LNCAP (cell line): ENCODE results near the gene SIPA1.

Experiments used
- TF ChIP-seq, protein P1 (sequence below): fragments of 450-650 bp; IDR thresholded peaks from 2 replicates; pipeline ENCODE4 v1.5.1; 2017; ENCODE audit warnings: mild to moderate bottlenecking

SIPA1 gene

DNA sequence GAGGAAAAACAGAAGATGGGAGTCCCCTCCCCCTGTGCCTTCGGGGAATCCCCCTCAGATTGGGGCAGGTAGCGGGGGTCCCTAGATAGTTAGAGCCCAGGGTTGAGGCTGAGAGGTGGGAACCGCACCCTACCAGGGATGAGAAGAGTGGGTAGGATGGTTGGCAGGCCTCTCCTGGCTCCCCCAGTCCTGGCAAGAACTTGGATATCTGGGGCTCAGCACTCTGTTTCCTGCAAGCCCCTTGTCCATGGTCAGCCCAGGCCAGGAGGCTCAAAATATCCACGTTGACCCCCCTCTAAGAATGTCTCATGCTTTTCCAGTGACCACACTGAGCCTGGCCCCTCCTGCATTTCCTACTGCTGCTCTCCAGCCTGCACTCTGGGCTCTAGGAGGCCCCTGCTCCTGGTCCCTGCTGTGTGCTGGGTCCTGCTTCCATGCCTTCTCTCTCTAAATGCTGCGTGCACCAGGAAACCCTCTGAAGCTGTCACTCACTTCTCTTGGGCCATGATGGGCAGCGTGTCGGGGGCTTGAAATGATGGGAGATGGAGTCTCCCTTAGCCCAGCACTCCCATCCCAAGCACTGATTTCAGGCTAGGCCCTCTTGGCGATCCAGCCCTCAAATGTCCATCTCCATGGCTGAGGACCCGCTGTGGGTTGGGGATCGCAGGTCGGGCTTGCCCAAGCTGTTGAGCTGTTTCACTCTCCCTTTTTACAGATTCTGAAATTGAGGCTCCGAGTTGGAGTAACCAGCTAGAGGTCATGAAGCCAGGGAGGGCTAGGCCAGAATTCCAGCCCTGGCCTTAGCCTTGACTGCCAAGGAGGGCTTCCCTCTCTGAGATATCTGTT is 25.9 kb upstream of the SIPA1 start:
- TF ChIP-seq, protein P1, sequence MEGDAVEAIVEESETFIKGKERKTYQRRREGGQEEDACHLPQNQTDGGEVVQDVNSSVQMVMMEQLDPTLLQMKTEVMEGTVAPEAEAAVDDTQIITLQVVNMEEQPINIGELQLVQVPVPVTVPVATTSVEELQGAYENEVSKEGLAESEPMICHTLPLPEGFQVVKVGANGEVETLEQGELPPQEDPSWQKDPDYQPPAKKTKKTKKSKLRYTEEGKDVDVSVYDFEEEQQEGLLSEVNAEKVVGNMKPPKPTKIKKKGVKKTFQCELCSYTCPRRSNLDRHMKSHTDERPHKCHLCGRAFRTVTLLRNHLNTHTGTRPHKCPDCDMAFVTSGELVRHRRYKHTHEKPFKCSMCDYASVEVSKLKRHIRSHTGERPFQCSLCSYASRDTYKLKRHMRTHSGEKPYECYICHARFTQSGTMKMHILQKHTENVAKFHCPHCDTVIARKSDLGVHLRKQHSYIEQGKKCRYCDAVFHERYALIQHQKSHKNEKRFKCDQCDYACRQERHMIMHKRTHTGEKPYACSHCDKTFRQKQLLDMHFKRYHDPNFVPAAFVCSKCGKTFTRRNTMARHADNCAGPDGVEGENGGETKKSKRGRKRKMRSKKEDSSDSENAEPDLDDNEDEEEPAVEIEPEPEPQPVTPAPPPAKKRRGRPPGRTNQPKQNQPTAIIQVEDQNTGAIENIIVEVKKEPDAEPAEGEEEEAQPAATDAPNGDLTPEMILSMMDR: no peak

DNA sequence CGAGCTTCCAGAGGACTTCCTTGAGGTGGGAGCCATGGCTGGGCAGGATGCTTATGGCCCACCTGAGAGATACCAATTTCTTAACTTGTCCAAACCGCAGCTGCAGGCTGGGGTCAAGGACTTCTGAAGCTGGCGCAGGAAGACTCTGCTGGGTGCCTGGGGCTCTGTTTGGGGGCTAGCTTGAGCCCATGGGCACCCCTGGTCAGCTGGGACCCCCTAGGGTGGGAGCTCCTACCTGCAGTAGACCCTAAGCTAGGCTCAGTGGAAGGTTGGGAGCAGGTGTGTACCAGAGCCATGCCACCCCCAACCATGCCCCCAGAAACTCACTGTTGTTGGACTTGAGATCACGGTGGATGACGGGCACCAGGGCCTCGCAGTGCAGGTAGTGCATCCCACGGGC is 25.2 kb upstream of the SIPA1 start:
- TF ChIP-seq, protein P1: no peak

DNA sequence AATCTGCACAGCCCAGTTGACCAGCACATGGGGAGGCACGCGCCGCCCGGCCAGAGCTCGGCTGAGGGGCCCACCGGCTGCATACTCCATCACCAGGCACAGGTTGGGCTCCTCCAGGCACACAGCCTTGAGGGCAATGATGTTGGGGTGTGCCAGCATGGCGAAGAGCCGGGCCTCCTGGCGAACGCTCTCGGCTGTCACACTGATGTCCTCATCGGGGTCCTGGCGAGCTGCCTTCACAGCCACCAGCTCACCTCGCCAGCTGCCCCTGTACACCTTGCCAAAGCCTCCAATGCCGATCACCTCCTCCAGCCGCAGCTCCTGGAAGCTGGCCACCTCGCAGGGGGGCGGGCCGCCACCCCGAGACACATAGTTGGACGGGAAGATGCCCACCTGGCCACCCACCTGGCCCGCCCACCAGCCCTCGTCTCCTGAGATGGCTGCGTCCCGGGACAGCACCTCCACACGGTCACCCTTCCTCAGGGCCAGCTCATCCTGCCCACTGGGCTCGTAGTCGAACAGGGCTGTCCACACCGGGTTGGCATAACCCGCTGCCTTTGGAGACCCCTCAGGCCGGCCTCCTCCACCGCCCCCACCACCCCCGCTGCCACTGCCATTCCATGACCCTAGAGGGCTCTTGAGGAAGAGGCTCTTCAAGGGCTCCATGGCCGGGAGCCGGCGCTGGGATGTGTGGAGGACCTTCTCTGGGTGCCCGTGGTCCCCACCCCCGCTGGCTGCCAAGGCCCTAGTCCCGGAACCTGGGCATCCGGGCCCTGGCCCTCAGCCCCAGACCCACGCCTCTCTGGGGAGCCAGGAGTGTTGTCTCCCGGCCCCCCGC is 24.6 kb upstream of the SIPA1 start:
- TF ChIP-seq, protein P1: no peak

DNA sequence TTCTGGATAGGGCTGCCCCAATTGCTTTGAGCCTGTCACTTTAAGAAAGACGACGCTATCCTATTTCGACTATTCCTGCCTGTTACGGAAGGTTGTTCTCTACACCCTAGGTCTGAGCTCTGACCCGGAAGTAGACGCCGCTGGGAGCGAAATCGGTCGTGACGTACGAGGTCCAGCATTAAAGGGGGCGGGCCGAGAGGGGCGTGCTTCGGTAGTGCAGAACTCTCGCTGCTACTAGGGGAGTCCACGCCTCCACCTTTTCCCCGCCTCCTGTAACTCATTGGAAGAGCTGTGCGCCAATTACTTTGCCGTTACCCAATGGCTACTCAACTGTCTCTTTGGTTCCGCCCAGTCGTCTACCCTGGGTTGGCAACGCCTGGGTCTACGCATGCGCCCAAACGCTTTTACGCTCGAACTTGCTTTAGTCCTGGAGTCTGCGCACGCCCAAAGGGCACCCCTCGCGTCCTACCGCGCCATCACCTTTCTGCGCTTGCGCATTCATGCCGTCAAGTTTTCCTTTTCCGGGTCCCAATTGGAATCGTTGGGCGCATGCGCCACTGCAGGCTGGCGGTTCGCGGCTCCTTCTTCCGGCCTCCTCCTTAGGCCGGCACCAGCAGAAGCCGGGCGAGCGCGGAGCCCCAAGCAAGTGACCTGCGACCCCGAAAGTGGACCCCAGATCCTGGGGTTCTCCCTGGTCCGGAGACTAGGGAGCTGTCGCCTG is 22.5 kb upstream of the SIPA1 start, which contains the start of gene PCNX3:
PCNX3 (plus strand) TSS at position 548 of the 721 bp plus-strand sequence. CDS start 536 bp downstream, outside the sequence.
- TF ChIP-seq, protein P1: no peak

DNA sequence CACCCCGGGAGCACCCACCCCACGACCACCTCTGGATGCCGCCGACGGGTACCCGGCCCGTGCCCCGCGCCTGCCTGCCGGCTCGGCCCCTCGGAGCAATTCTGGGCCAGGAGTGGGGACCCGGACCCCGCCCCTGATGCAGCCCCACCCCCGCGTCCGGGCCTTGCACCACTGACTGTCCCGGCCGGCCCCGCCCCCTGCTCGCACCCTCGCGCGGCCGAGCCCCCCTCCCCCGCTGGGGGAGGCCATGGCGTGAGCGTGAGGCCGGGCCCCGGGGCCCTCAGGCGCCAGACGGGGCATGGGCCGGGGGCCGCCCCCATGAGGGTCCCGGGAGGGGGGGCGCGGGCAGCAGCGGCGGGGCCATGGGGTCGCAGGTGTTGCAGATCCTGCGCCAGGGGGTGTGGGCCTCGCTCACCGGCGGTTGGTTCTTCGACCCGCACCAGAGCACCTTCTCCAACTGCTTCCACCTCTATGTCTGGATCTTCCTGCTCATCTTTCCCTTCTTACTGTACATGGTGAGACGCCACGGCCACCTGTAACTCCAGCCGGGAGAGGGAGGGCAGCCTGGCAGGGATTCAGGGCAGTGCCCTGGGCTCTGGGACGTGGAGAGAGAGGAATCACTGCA is 21.8 kb upstream of the SIPA1 start:
- TF ChIP-seq, protein P1: no peak

DNA sequence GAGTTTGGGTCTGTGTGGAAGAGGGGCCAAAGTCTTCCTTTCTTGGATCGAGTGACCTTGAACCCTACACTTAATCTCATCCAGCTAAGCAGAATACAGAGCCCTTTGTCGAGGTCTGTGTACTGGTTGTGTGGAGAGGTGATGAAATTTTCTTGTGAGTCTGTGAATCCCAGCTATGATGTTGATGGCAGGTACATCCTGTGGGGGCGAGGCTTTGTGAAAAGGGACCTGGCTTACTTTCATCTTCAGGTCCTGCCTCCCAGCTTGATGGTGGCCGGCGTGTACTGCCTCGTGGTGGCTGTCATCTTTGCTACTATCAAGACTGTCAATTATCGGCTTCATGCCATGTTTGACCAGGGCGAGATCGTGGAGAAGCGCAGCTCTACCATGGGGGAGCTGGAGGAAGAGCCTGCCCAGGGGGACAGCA is 21.3 kb upstream of the SIPA1 start:
- TF ChIP-seq, protein P1: no peak
